ENCODE measurements around the gene CAPN5.

Gene CAPN5

DNA sequence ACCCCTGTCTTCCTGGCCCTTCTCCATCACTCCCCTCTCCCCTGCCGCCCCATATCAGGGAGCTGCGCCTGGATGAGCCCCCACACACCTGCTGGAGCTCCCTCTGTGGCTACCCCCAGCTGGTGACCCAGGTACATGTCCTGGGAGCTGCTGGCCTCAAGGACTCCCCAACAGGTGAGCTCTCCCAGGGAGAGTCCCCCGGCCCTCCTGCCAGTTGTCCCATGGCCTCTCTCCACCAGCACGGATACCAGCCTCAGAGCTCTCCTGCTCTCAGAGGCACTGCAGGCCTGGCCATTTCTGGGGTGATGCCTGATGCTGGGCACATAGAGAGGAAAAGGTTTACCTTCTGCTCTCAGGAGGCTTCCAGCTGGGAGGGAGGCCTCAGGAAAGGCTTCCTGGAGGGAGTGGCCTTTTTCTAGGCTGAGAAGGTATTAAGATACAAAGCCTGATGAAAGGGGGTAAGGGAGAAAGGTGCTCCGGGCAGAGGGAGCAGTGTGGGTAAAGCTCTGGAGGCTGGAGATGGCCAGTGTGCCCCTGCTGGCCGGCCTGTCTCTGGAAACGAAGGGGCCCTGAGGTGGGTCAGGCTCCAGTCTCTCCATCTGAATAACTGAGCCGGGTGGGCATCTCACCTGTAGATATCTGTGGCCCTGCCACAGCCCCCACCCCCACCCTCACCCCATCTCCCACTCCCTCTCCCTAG lies 55.3 kb downstream of the CAPN5 start:
- DNase-seq = no peak

DNA sequence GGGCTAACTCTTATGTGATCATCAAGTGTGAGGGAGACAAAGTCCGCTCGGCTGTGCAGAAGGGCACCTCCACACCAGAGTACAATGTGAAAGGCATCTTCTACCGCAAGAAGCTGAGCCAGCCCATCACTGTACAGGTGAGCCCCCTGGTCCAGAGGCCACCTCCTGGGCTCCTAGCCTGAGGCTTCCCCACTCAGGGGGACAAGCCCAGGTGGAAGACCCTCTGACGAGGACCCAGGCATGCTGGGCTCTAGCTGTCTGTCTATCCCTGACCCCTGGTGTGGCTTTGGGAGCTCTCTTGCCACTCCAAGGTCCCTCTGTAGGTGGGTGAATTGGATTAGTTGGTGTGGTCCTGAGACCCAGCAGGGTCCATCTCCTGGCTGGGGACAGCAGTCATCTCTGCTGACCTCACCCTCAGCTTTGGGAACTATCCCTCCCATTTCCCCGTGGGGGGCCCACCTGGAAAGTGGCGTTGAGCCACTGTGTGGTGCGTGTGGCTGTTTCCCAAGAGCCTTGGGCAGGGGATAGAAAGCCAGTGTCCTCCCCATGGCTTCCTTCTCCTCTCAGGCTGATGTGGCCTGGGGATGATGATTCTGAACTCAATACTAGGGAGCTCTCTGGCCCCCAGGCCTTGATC lies 55.9 kb downstream of the CAPN5 start:
- DNase-seq = no peak

DNA sequence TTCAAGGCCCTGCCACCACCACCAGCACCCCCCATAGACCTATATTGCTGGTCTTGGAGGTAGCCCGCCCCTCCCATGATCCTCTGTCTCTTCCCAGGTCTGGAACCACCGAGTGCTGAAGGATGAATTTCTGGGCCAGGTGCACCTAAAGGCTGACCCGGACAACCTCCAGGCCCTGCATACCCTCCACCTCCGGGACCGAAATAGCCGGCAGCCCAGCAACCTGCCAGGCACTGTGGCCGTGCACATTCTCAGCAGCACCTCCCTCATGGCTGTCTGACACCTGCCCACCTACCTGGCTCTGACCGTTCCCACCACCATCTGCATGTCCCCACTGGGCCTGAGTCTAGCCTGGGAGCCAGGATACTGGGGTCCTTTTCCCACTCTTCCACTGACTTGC lies 56.8 kb downstream of the CAPN5 start:
- DNase-seq = no peak

DNA sequence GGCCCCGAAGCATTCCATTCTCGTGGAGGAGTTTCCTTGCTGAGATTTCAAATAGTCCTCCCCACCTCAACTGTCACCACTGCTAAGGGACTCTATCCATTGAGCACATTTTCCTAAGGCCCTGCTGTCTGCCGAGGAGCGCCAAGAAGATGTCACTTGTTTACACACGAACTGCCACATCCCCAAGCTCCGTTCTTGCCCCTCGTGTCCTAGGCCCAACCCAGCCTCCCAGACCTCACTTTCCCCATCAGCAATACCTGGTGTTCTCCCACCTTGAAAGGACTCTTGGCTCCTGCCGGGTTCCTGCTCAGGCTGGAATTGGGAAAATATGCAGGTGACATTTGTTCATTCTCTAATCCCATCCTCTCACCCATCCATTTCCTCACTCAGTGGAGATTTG lies 57.3 kb downstream of the CAPN5 start:
- no peak for DNase-seq

DNA sequence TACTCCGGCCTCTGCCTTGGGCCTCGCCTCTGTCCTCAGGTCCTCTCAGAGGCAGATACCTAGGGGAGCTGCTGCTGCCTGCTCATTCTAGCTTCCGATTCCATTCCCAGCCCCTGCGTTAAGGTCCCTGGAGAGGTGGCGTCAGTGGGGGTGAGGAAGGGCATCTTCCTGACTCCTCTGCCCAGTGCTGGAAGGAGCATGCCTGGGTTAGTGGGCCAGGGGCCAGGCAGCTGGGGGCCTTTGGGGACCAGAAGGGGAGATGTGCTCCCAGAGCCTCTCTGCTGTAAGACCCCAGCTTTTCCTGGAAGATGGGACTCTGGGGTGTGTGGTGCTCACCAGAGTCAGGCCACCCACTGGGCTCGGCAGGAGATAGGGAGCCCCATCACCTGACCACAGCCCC lies 57.7 kb downstream of the CAPN5 start:
- no peak for DNase-seq

DNA sequence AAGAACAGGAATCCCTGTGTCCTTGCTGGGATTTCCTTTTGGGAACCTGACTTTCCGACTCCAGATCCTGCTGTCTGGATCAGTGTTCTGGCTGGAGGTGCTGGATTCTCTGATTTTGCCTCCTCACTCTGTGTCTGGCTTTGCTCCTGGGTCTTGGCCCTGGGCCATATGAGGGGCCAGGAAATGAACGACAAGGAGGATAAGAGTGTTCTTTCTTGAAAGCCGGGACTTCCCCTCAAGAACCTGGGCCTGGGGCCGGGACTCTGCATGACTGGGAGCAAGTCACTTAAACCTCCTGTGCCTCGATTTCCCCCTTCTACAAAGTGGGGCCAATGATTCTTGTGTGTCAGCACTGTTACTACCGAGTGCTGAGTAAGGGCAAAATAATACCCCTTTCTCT lies 58.4 kb downstream of the CAPN5 start:
- no peak for DNase-seq

DNA sequence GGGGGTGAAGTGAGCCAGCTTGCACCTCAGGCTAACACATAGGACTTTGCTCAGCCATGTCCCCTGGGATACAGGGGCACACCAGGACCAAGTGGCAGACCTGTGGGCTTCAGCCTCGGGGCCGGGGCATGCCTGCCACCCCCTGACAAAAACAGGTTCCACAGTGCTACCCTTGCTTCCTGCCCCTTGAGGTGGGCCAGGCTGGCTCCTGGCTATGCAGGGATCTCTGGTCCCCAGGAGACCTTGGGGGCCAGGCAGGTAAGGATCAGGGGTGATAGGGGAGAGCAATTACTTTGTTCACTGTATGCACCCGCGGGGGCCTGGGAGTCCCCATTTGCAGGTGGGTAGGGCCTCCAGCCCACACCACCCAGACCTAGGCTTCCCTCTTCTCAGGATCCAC lies 58.9 kb downstream of the CAPN5 start:
- no peak for DNase-seq

DNA sequence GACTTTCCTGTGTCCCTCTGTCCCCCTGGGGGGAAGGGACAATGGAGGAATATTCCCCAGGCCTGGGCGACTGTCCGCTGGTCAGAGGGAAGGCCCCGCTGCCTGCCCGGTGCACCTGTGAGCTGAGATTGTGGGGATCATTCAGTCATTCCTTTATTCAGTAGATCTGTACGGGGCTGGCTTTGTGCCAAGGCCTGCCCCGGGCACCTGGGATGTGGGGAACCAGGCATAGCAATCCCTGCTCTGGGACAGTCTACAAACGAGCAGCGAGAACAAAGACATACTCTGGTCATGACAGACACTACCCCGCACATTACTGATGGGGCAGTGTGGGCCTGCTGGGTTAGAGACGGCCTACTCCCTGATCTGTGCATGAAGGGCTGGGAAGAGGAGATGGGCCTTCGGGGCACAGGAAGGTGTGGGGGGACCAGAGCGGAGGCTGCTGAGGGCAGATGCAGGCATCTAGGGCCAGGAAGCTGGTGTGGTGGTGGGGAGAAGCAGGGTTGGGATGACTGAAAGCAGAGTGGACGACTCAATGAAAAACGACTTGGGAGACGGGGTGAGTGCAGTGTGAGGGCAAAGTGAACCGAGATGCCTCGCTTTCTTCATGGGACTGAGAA lies 59.5 kb downstream of the CAPN5 start:
- no peak for DNase-seq

DNA sequence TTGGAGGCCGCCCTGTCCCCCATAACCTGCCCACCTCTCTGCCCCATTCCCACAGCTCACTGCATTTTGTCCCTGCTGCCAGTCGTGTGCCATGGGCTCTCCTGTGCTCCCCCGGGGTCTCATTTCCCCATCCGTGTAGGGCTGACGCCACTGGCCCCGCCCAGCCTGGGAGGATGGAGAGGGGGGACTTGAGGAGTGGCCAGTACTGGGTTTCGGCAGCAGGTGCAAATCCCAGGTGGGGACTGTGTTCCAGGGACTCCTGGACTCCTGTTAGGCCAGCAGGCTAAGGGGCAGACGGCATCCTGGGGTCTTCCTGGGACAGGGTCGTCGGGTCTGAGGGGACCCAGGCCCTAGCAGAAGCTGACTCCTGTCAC lies 60.1 kb downstream of the CAPN5 start:
- no peak for DNase-seq

DNA sequence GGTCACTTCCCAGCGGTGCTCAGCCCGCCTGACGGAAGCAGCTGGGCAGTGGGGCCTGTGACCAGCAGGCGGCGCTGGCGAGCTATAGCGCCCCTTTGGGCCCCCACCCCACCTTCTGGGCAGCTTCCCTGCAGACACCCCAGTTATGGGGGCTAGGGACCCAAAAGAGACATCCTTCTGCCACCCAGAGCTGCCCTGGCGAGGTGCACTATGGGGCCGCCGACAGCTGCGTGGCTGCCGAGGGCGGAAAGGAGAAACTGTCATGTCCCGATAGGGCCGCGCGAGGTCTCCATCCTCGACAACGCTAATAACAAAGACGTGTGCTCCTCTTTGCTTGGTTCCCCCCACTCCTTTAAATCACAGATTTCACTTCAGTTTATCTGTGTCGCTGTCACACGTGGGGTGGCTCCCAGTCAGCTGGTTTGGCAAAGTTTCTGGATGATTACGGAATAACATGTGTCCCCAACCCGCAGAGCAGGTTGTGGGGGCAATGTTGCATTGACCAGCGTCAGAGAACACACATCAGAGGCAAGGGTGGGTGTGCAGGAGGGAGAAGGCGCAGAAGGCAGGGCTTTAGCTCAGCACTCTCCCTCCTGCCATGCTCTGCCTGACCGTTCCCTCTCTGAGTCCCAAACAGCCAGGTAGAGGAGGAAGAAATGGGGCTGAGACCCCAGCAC lies 60.6 kb downstream of the CAPN5 start:
- no peak for DNase-seq

DNA sequence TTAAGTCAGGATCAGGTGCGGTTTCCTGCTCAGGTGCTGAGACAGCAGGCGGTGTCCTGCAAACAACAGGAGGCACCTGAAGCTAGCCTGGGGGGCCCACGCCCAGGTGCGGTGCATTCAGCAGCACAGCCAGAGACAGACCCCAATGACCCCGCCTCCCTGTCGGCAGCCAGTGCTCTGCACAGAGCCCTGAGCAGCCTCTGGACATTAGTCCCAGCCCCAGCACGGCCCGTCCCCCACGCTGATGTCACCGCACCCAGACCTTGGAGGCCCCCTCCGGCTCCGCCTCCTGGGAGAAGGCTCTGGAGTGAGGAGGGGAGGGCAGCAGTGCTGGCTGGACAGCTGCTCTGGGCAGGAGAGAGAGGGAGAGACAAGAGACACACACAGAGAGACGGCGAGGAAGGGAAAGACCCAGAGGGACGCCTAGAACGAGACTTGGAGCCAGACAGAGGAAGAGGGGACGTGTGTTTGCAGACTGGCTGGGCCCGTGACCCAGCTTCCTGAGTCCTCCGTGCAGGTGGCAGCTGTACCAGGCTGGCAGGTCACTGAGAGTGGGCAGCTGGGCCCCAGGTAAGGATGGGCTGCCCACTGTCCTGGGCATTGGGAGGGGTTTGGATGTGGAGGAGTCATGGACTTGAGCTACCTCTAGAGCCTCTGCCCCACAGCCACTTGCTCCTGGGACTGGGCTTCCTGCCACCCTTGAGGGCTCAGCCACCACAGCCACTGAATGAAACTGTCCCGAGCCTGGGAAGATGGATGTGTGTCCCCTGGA lies 61.3 kb downstream of the CAPN5 start, which contains the start of gene MYO7A:
Gene MYO7A (plus strand): TSS at position 327 of the 772 bp plus-strand sequence. CDS start 2,389 bp downstream, outside the sequence.
- no peak for DNase-seq

DNA sequence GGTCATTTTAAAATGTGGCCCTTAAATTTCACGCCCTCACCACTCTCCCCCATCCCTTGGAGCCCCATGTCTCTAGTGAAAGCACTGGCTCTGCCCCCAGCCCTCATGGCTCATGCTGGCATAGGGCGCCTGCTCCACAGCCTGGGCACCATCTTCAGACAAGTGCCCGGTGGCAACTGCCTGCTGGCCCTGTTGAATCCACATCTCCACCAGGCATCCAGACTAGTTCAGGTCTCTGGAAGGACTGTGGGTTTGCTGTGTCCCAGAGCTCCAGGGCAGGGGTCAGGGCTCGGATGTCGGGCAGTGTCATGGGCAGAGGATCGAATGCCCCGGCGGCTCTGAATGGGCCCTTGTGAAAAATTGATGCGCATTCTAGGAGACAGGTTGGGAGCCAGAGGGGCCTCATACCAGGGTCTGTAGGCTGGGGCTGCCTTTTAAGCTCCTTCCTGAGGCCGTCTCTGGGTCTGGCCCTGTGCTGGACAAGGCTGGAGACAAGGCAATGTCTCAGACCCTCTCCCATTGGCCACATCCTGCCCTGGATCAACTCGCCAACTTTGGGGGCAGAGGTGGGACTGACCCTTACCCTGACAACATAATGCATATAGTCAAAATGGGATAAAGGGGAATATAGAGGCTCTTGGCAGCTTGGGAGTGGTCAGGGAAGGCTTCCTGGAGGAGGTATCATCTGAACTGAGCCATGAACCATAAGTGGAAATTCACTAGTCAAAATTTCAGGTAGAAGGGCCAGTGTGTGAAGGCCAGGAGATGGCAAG lies 62.5 kb downstream of the CAPN5 start:
- DNase-seq = no peak

DNA sequence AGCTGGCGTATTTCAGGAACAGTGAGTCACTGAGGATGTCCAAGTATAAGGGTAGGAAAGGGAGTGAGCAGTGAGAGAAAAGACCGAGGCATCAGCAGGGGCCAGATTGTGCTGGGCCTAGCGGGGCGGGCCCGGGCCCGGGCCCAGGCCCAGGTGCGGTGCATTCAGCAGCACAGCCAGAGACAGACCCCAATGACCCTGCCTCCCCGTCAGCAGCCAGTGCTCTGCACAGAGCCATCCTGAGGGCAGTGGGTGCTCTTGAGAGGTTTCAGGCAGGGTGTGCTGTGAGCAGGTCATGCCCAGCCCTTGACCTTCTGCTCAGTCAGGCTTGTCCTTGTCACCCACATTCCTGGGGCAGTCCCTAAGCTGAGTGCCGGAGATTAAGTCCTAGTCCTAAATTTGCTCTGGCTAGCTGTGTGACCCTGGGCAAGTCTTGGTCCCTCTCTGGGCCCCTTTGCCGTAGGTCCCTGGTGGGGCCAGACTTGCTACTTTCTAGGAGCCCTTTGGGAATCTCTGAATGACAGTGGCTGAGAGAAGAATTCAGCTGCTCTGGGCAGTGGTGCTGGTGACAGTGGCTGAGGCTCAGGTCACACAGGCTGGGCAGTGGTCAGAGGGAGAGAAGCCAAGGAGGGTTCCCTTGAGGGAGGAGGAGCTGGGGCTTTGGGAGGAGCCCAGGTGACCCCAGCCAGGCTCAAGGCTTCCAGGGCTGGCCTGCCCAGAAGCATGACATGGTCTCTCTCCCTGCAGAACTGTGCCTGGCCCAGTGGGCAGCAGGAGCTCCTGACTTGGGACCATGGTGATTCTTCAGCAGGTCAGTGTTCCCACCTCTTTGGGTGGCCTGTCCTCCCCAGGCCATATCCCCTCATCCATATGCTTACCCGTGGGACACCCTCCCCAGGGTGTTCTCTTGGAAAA lies 63.3 kb downstream of the CAPN5 start:
- no peak for DNase-seq

DNA sequence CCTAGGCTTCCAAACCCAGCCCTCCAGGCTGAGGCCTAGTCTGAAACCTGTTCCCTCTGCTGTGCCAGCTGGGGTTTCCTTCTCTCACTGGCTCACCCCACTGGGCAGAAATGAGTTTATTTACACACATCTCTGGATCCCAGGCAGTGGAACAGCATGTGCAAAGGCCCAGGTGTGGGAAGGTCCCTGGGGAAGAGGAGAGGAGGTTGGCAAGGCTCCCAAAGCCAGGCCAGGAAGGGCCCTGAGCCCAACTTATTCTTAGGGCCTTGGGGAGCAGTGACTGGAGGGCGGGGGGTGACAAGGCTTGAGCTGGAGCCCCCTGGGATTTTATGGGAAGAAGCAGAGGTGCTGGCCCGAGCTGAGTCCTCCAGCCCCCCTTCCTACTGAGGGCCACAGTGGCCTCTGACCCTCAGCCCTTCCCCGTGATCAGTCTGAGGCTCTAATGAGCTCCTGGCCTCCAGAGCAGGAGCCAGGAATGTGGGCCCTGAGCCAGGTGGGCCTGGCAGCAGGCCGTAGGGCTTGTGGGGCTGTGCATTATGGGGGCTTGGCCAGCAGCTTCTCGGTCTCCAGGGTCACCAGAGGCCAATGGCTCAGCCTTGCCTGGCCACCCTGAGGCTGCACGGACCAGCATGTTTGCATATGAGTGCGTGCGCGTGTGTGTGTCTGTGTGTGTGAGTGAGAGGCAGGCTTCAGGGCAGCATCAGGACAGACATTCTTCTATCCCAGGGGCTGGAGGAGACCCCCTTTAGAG lies 64.2 kb downstream of the CAPN5 start:
- peak; percentile 62 for DNase-seq

DNA sequence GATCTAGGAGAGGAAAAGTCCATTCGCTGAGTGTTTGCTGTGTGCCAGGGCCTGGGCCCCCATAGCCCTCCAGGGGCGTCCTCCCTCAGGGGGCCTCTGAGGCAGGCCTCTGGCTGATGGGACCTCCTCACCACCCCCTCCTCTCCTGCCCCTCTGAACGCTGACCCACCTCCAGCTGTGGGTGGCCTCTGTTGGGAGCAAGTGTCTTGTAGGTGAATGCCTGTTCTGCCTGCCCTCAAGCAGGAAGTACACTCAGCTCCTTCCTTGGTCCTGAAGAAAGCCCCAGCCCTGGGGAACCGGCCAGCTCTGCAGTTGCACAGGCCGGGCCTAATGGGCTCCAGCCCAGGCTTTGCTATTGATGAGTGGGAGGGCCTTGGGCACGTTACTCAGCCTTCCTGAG lies 64.8 kb downstream of the CAPN5 start:
- no peak for DNase-seq

DNA sequence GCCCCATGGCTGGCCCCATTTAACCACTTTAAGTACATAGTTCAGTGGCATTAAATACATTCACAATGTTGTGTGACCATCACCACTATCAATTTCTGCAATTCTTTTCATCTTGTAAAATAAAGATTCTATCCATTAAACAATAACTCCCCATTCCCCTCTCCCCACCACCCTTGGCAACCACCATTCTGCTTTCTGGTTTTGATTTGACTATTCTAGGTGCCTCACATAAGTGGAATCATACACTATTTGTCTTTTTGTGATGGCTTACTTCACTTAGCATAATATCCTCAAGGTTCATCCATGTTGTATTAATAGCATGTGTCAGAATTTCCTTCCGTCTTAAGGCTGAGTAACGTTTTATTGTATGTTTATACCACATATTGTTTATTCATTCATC lies 68.3 kb downstream of the CAPN5 start:
- no peak for DNase-seq

DNA sequence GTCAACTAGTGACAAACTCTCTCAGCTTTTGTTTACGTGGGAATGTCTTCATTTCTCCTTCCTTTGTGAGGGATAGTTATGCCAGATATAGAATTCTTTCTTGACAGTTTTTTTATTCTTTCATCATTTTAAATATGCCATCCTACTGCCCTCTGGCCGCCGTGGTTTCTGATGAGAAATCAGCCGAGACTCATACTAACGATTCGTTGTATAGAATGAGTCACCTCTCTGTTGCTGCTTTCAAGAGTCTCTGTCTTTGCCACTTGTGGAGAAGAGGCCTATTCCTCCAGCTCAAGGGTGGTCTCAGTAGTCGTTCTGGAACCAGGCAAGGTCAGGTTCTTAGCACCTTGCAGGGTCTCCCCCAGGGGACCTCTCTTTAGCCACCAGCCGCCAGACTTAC lies 69.3 kb downstream of the CAPN5 start:
- DNase-seq = no peak

DNA sequence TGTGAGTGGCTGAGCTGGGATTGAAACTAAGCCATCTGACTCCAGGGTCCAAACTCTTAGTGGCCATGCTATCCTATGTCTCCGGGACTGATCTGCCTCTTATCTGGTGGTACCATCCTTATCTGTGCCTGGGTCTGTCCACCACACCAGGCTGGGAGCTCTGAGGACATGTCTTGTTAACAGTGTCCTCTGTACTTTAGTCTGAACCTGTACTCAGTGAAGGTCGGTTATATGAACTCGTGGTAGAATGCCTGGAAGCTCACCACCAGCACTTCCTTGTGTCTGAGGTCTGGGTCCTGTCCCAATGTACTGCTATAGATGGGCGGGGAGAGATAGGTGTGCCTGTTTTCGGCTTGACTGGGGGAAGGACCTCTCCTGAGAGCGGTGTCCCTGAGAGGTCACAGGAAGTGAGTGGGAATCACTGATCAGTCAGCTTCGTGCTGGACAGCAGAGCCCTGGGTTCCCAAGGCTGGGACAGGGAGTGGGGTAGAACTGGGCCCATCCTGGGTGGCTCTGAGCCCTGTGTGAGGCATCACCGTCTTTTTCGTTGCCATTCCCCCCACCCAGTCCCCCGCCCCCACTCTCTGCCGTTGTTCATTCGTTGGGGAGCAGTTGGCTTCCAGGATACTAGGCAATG lies 70.1 kb downstream of the CAPN5 start:
- no peak for DNase-seq

DNA sequence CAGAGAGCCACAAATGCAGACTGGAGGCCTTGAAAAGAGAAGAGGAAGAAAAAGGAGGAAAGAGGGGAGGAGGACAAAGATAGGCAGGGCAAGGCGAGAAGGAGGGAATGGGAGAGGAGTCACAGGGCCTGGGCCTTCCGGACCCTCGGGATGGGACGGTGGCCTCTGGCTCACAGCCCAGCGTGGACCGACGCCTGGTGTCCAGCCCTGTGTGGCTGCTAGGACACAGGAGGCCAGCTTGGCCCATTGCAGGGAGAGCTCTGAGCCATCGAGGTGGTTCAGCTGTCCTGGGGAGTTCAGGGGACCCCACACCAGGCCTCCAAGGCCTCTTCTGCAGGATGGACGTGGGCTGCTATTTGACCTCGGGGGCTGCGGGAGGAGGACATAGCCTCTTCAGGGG lies 70.7 kb downstream of the CAPN5 start:
- DNase-seq = no peak

DNA sequence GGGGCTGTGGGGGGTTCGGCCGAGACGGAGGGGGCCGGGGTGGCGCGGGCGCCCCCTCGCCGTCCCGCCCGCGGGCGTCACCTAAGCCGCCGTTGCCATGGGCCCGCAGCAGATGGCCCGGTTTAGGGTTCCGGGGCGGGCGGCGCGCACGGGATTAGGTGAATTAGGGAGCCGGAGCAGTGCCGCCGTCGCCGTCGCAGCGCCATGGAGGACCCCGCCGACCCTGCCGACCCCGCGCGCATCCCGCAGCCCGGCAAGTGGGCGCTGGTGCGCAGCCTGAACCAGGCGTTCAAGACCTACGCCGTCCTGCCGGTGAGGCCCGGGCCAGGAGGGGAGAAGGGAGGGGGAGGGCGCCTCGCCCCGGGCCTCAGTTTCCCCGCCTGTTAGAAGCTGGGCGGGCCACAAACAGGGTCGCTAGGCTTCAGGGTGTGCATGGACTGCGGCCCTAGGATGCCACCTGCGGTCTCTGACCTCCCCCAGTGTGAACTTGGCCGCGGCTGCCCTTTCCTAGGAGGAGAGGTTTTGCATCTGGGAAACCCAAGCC lies 71.4 kb downstream of the CAPN5 start:
- no peak for DNase-seq

Data from NCI-H446 treated with DMSO at 0.1 percent for 48 hours (cell line).